GM19099 (cell line): ENCODE measurements around the gene PSTPIP1.

Source experiments
- POLR2A ChIP-seq: IDR thresholded peaks from 3 replicates; pipeline ENCODE4 v1.6.1; 2011; ENCODE audit warnings: low read depth; ENCODE audit not compliant: insufficient read length; ENCODE audit errors: extremely low read depth

PSTPIP1 gene

GRCh38 chr15:76973906-76974305, 21.0 kb upstream of the PSTPIP1 start:
- no peak for TF ChIP-seq POLR2A

- no peak for TF ChIP-seq POLR2A
These were observed 20.4 kb upstream of the PSTPIP1 start for GRCh38 chr15:76974456-76975036.

GRCh38 chr15:76976141-76976540, 18.8 kb upstream of the PSTPIP1 start:
- TF ChIP-seq POLR2A = no peak

- TF ChIP-seq POLR2A = no peak
These were observed 18.2 kb upstream of the PSTPIP1 start for GRCh38 chr15:76976572-76977270.

GRCh38 chr15:76978522-76979330, 16.2 kb upstream of the PSTPIP1 start:
- no peak for TF ChIP-seq POLR2A

- no peak for TF ChIP-seq POLR2A
These were observed 15.5 kb upstream of the PSTPIP1 start for GRCh38 chr15:76979331-76979925.

GRCh38 chr15:76979996-76980520, 14.9 kb upstream of the PSTPIP1 start:
- no peak for TF ChIP-seq POLR2A

GRCh38 chr15:76982356-76982755, 12.6 kb upstream of the PSTPIP1 start:
- no peak for TF ChIP-seq POLR2A

GRCh38 chr15:76982756-76983155, 12.2 kb upstream of the PSTPIP1 start:
- TF ChIP-seq POLR2A = no peak

- TF ChIP-seq POLR2A = no peak
These were observed 11.1 kb upstream of the PSTPIP1 start for GRCh38 chr15:76983590-76984375.

- no peak for TF ChIP-seq POLR2A
These were observed 8.2 kb upstream of the PSTPIP1 start for GRCh38 chr15:76986743-76987142.

- TF ChIP-seq POLR2A = no peak
These were observed 7.7 kb upstream of the PSTPIP1 start for GRCh38 chr15:76987276-76987675.

GRCh38 chr15:76987896-76988860, 6.7 kb upstream of the PSTPIP1 start:
- TF ChIP-seq POLR2A = peak; percentile 39
